GM10847 (cell line): ENCODE measurements around the gene NHSL2.

Source experiments
- POLR2A ChIP-seq: IDR thresholded peaks from 2 replicates; pipeline ENCODE4 v1.6.1; 2011; ENCODE audit not compliant: insufficient read length; ENCODE audit errors: extremely low read depth

NHSL2 gene

DNA sequence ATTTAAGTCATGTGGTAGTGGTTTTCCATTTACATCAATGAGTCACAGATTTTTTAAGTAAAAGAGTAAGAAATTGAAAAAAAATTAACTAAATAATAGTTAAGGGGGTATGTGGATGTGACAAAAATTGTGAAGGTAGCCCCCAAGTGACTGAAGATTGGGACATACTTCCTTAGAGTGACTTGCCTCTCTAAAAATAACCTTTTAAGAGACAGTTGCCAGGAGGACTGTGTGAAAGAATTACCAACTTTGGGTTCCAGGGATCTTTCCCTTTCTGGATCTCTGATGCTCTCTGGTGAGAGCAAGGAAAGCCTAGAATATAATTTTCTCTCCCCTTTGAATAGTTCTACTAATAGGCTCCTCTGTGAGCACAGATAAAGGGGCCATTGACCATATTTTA, 42.7 kb downstream of the NHSL2 start:
- no peak for TF ChIP-seq POLR2A

DNA sequence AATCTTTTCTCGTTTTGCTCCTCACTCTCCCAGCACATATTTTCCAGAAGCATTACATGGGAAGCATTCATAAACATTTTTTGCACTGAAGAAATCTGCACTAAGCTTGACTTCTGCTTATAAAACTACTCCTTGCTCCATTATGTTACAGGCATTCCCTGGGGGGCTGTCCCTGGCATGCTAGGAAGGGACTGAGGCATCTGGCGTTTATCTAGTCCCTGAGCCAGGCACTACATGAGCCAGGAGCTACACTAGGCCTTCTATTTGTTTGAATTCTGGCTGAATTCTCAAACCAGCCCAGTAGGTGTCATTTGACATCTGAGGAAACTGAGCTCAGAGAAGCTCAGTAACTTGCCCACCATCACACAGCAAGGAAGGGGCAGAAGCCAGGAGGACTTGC, 43.3 kb downstream of the NHSL2 start:
- TF ChIP-seq POLR2A: no peak

DNA sequence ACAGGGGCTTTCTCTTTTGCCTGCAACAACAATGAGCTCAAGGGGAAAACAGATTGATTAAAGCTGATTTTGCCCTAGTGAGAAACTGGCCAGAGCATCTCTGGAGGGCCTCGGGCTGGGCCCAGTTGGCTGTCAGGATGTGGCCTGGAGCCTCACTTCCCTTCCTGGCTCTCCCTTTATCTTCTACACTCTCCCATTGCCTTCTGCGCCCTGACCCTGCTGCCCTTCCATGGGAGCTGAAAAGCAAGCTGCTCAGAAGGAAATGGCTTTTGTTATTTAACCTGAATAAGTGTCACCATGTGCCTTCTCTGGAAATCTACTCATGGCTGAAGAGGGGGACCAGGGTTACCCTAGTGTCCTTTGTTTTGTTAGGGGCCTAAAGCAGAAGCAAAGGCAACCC, 43.8 kb downstream of the NHSL2 start:
- TF ChIP-seq POLR2A: no peak

DNA sequence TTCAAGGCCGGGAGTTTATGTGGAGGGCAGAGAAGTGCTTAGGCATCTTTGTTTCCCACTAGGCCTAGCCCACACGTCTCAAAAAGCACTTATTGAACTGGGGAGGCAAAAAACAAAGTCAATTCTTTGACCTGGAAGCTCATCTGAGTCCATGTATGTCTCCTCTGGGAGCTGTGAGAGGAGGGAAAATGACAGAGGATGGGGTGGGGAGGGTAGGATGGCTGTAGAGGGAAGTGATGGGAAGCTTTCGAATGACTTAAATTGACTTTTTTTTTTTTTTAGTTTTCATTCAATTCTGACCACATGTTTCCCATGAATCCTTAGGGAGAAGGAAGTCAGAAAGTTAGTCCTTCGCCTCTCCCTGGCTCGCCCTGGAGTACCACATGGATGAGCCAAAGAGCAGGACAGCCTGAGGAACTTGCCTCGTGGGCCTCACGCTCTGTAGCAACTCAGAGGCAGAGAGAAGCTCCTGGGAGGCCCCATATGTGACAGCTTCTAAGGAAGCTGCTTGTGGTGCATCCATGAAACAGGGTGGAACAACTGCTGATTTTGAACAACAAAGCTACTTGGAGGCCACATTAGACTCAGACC, 45.0 kb downstream of the NHSL2 start:
- no peak for TF ChIP-seq POLR2A

GRCh38 chrX:71958281-71958675, 47.6 kb downstream of the NHSL2 start:
- TF ChIP-seq POLR2A: no peak

DNA sequence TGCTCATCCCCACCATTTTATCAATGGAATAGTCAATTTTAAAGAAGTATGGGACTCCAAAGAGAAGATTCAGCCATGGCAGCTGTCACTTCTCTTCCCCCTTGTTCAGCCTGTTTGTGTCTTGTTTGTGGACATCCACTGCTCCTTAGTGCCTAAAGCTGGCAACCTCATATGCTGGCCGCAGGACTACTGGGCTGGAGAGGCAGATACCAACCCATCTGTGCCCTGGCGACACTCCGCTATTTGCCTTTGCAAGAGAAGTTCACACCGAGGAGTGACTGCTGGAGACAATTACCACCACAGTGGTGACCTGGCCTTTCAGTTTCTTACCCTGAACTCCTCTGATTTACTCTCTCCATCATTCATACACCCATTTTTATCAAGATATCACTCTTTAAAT, 64.3 kb downstream of the NHSL2 start:
- TF ChIP-seq POLR2A: no peak

DNA sequence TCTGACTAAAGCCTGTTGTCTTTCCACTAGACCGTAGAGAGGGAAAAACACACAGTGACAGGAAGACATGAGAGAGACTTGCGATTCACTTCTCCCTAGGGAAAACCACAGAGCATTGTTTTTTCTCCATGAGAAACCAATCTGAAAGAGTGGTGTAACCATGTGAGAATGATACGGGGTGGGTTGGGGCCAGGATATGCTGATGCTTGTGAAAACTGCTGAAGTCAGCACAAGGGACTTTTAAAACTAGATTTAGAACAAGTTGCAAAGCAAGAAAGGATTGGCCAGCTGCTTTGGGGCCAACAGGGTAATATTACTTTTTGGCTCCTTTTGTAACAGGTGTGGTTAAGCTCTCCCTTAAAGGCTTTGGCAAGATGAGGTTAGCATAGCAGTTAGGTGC, 66.1 kb downstream of the NHSL2 start:
- TF ChIP-seq POLR2A: no peak

DNA sequence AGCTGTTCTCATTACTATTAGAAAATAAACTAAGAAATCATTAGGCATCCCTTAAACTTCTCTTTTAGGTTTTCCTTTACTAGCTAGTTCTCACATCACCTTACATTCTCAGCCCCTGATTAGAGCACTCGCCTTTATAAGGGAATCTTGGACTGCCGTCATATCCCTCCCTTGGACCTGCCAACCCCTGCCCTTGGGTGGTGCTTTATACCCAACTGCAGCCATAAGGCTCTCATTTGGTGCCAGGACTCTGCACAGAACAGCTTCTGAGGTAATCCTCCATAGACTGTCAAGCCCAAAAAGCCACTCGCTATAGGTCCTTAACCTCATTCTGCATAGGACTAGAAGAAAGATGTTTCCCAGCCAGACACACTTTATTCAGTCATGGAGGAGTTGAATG, 67.5 kb downstream of the NHSL2 start:
- TF ChIP-seq POLR2A: no peak

DNA sequence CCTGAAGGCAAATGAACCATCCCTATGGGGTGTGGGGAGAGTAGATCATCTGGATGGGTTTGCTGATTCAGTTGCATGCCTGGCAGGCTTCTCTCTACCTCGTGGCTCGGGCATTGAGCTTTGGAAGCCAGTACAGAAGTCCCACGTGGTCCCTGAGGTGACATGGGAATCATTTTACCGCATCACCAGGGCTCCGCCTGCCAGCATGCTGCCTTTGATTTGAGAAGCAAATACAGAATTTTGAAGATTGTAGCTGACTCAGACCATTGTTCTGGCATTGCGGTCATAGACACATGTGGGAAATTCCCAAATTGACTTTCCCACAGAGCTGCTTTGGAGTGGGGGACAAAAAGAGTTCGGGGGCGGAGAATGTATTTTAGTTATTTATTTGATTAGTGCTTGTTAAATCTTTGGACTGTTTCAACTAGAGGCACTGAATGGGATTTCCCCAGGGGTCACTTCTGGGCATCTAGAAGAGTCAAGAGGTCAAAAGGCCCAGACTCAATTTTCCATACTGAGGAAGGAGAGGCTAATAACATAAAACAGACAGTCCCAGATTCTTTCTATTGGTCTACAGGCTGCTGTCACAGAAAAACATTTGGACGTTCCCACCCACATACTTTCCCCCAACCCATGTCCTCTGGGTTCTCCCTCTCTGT, 79.3 kb downstream of the NHSL2 start:
- TF ChIP-seq POLR2A: no peak

GRCh38 chrX:71990518-71990917, 79.9 kb downstream of the NHSL2 start:
- TF ChIP-seq POLR2A: no peak

DNA sequence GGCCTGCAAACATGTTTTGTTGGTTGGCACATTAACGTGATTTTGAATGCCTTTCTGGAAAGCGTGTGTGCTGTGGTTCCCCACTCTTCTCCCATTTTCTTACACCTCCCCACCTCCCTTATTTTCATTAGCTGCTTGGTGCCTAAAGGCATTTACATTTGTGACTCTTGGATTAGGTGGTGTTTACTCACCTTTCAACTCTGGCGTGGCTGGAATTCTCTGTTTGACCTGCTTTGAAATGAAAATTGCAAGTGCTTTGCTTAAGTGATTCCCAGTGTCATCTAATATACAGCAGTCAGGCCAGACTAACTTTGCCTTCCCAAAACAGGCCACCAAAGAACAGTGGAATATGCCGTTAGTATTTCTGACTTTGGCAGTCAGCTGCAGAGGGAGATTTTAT, 80.5 kb downstream of the NHSL2 start:
- no peak for TF ChIP-seq POLR2A

DNA sequence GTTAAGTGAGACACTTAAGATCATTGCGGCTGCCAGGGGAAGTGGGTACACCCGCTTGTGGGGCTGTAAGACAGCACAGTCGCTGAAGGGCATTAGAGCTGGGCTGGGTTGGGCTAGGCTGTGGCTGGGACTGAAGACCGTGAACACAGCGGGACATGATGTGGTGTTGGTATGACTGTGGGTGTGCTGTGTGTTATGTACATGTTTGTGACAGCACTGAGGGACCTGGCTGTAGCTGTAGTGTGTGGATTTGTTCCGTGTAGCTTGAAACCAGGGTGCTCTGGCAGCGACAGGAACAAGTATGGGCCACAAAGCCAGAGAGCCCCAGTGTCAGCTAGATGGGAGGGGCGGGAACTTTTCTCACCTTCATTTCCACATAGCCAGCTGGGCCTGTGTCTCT, 82.1 kb downstream of the NHSL2 start:
- no peak for TF ChIP-seq POLR2A

DNA sequence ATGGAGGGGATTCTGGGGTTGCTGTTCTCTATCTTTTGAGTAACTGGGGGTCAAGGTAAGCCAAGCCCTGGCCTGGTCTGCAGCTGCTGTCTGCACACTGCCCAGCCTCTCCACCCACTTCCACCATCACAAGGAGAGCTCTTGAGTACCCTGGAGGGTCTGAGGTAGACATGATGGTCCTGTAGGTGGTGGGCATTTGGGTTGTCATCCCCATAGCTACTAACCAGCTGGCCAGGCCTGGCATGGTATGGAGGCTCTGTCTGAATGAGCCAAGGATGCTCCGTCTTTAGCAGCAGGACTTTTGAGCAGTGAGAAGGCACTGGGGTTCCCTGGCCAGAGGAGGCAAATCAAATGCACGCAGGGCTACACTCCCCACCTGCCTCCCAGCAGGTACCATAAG, 82.7 kb downstream of the NHSL2 start:
- TF ChIP-seq POLR2A: no peak

DNA sequence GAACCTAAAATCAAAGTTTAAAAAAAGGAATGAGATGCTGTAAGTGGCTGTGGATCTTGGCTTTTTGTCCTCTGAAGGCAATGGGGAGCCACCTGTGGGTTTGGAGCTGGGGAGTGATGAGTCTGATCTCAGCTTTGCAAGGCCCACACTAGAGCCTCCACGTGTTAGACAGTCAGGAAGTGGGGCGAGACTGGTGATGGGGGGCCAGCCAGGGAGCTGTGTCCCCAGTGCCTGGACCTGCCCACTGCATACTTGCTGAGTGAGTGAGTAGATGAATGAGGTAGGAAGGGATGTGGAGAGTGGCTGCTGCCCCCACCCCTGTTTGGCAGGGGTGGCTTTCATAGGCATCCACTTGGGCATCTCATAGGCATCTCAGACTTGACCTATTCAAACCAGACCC, 84.0 kb downstream of the NHSL2 start:
- TF ChIP-seq POLR2A: no peak

DNA sequence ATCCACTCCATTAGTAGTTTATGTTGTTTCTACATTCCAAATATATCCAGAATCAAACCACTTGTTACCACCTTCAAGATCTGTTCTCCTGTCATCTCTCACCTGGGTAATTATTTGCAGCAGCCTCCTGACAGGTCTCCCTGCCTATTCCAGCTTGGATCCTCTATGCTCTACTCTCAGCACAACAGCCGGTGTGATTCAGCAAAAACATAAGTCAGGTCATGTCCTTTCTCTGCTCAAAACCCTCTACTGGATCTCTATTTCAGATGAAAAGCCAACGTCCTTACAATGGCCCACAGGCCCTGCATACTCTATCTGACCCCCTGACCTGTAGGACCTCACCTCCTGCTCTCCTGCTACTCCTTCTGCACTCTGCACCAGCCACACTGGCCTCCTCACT, 84.5 kb downstream of the NHSL2 start:
- TF ChIP-seq POLR2A: no peak

DNA sequence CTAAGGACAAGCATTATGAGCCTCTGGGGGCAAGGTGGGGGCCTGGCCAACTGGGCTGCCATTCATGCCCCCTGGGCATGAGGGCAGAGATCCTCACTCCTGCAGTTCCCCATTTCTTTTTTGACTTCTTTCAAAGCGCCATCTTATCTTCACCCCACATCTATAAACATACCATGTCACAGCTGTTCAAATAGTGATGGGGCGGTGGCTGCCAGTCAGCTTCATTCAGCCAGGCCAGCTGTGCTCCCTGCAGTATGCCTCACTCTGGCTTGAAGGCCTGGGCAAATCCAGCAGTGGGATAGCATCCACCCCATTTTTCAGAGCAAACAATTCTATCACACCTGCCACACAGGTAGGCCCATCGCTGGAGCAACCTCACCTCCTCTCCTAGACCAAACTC, 85.5 kb downstream of the NHSL2 start:
- TF ChIP-seq POLR2A: no peak

- no peak for TF ChIP-seq POLR2A
Measured at GRCh38 chrX:71996826-71997225, 86.2 kb downstream of the NHSL2 start.

GRCh38 chrX:71997320-71997719, 86.7 kb downstream of the NHSL2 start:
- no peak for TF ChIP-seq POLR2A
